ENCODE measurements around the gene DISC1.

- no peak for TF ChIP-seq ELF4 (IDR thresholded peaks at IDR 0.05)
- TF ChIP-seq SUZ12 (IDR thresholded peaks at IDR 0.05) = no peak
- no peak for TF ChIP-seq SP1 (IDR thresholded peaks at IDR 0.05)
- no peak for TF ChIP-seq PKNOX1 (IDR thresholded peaks at IDR 0.05)
- no peak for TF ChIP-seq ARNT (IDR thresholded peaks at IDR 0.05)
- TF ChIP-seq FOXM1 (IDR thresholded peaks at IDR 0.05; ENCODE audit: borderline replicate concordance) = no peak
- TF ChIP-seq ZNF384 (IDR thresholded peaks at IDR 0.05) = no peak
Observed at GRCh38 chr1:231844986-231845502, 218.5 kb downstream of the DISC1 start.
